ENCODE measurements around the gene PRDM4. TPM values are rescaled to one million over a fixed set of nuclear protein-coding genes. Genes with fewer than 3 reads are reported as not detected.

Gene PRDM4
- total and polyA plus RNA-seq, 2 of the 13 experiments (the other 11 are each of a cell fraction or from before 2014, with no cell fraction given), result 9.9 to 15.3 TPM

DNA sequence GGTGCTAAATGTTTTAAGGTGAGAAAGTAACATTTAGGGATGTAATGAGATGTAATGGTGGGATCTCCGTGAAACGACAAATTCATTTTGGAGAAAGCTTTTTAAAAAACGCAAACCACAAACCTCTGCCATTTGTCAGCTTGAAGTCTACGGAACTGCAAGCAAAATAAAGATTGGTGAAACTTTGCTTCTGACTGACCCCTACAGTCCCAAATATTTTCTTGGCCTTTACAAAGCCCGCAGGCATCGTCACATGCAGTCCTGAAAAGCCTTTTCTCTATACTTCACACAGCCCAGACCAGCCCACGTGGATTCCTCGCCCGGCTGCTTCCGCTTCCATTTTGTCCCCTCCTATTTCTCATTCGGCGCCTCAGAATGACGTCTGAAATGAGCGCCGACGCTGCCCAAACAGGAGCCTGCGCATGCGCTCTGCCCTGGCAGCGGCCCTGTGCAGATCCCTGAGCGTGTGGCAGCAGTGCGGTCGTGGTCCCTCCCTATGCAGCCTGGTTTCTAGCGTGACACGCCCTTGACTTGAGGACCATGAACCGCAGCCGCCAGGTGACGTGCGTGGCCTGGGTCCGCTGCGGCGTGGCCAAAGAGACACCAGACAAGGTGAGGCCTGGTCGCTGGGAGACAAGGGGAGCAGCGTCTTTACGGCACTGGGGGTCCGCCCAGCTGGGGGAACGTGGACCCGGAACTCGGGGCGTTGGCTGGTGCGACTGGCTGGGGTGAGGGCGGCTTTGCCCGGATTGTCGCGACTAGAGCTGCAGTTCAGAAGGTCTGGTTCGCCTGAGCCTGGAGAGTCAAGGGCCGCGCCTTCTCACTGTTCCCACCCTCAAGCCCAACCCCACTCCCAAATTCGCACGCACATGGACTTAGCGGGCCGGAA lies 75.3 kb downstream of the PRDM4 start, which contains the start of gene PWP1 (continued):
- TF ChIP-seq, protein P1, sequence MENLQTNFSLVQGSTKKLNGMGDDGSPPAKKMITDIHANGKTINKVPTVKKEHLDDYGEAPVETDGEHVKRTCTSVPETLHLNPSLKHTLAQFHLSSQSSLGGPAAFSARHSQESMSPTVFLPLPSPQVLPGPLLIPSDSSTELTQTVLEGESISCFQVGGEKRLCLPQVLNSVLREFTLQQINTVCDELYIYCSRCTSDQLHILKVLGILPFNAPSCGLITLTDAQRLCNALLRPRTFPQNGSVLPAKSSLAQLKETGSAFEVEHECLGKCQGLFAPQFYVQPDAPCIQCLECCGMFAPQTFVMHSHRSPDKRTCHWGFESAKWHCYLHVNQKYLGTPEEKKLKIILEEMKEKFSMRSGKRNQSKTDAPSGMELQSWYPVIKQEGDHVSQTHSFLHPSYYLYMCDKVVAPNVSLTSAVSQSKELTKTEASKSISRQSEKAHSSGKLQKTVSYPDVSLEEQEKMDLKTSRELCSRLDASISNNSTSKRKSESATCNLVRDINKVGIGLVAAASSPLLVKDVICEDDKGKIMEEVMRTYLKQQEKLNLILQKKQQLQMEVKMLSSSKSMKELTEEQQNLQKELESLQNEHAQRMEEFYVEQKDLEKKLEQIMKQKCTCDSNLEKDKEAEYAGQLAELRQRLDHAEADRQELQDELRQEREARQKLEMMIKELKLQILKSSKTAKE (CRISPR knock-in tag; IDR thresholded peaks at IDR 0.05; ENCODE audit: borderline replicate concordance), result peak; percentile 55
- TF ChIP-seq BRD4 (CRISPR knock-in tag; IDR thresholded peaks at IDR 0.05), result peak; percentile 87; the same call in 1 of the 2 replicates
- TF ChIP-seq ZNF614 (CRISPR knock-in tag; IDR thresholded peaks at IDR 0.05; ENCODE audit: borderline replicate concordance), result no peak; the same call in 1 of the 2 replicates
- TF ChIP-seq SNAPC2 (CRISPR knock-in tag; IDR thresholded peaks at IDR 0.05), result peak; percentile 41; the same call in 1 of the 2 replicates
- TF ChIP-seq ZSCAN30 (CRISPR knock-in tag; IDR thresholded peaks at IDR 0.05), result no peak
- no peak for TF ChIP-seq TCF7 (IDR thresholded peaks at IDR 0.05; ENCODE audit: low read depth)
- TF ChIP-seq ZEB1 (IDR thresholded peaks at IDR 0.05; ENCODE audit: insufficient replicate concordance, low read depth), result no peak
- 0 out of 2 replicates have a peak, but pooled peaks have one; percentile 69 for TF ChIP-seq ELF4 (CRISPR knock-in tag; IDR thresholded peaks at IDR 0.05; ENCODE audit: borderline replicate concordance)
- peak; percentile 92; the same call in 1 of the 2 replicates for TF ChIP-seq GLI4 (CRISPR knock-in tag; IDR thresholded peaks at IDR 0.05; ENCODE audit: borderline replicate concordance)
- TF ChIP-seq DNMT3B (CRISPR knock-in tag; conservative IDR thresholded peaks at IDR 0.05), result peak; percentile 93; the same call in 1 of the 2 replicates
- no peak; the same call in 1 of the 2 replicates for TF ChIP-seq SMC3 (IDR thresholded peaks at IDR 0.05; ENCODE audit: low read length)
- TF ChIP-seq ZNF225 (CRISPR knock-in tag; IDR thresholded peaks at IDR 0.05), result 0 out of 2 replicates have a peak, but pooled peaks have one; percentile 72
- peak; percentile 88 for TF ChIP-seq REPIN1 (CRISPR knock-in tag; IDR thresholded peaks at IDR 0.05; ENCODE audit: borderline replicate concordance, low read depth)
- TF ChIP-seq ZNF605 (CRISPR knock-in tag; IDR thresholded peaks at IDR 0.05), result peak; percentile 74
- TF ChIP-seq EEA1 (CRISPR knock-in tag; IDR thresholded peaks at IDR 0.05; ENCODE audit: borderline replicate concordance), result 0 out of 2 replicates have a peak, but pooled peaks have one; percentile 32
- TF ChIP-seq, protein P2, sequence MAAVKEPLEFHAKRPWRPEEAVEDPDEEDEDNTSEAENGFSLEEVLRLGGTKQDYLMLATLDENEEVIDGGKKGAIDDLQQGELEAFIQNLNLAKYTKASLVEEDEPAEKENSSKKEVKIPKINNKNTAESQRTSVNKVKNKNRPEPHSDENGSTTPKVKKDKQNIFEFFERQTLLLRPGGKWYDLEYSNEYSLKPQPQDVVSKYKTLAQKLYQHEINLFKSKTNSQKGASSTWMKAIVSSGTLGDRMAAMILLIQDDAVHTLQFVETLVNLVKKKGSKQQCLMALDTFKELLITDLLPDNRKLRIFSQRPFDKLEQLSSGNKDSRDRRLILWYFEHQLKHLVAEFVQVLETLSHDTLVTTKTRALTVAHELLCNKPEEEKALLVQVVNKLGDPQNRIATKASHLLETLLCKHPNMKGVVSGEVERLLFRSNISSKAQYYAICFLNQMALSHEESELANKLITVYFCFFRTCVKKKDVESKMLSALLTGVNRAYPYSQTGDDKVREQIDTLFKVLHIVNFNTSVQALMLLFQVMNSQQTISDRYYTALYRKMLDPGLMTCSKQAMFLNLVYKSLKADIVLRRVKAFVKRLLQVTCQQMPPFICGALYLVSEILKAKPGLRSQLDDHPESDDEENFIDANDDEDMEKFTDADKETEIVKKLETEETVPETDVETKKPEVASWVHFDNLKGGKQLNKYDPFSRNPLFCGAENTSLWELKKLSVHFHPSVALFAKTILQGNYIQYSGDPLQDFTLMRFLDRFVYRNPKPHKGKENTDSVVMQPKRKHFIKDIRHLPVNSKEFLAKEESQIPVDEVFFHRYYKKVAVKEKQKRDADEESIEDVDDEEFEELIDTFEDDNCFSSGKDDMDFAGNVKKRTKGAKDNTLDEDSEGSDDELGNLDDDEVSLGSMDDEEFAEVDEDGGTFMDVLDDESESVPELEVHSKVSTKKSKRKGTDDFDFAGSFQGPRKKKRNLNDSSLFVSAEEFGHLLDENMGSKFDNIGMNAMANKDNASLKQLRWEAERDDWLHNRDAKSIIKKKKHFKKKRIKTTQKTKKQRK (IDR thresholded peaks at IDR 0.05; ENCODE audit: low read length), result no peak
- TF ChIP-seq, protein P3, sequence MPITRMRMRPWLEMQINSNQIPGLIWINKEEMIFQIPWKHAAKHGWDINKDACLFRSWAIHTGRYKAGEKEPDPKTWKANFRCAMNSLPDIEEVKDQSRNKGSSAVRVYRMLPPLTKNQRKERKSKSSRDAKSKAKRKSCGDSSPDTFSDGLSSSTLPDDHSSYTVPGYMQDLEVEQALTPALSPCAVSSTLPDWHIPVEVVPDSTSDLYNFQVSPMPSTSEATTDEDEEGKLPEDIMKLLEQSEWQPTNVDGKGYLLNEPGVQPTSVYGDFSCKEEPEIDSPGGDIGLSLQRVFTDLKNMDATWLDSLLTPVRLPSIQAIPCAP (CRISPR knock-in tag; IDR thresholded peaks at IDR 0.05; ENCODE audit: low read depth), result 0 out of 2 replicates have a peak, but pooled peaks have one; percentile 27
- peak; percentile 97 for TF ChIP-seq ZNF138 (CRISPR knock-in tag; IDR thresholded peaks at IDR 0.05; ENCODE audit: low read depth)
- TF ChIP-seq NONO (IDR thresholded peaks at IDR 0.05), result no peak
- TF ChIP-seq NONO (CRISPR knock-in tag; conservative IDR thresholded peaks at IDR 0.05), result peak; percentile 79
- TF ChIP-seq, protein P4, sequence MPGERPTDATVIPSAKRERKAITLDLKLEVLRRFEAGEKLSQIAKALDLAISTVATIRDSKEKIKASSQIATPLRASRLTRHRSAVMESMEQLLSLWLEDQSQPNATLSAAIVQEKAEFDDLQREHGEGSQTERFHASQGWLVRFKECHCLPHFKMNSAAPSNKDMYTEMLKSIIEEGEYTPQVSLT (CRISPR knock-in tag; IDR thresholded peaks at IDR 0.05; ENCODE audit: borderline replicate concordance, low read depth), result no peak
- no peak for TF ChIP-seq ZNF615 (CRISPR knock-in tag; IDR thresholded peaks at IDR 0.05; ENCODE audit: borderline replicate concordance)
